Stomach (tissue), 9 donors: ENCODE measurements around the gene PRODH2. TPM values are rescaled to one million over a fixed set of nuclear protein-coding genes. Genes with fewer than 3 reads are reported as not detected.

Source experiments
- DNase-seq, 2 donors: peaks; one replicate each; pipeline versions ENCODE4 v3.0.0 to v3.0.0-alpha.2; 2013 to 2019
- H3K27ac ChIP-seq, 5 donors: fragments of 200-600 bp in 4 of 5; sonication (generic) in 4 of 5; one replicate each; pipeline ENCODE4 v1.5.1; 2013 to 2019; ENCODE audit warnings: mild to moderate bottlenecking in 1 of 5, moderate library complexity in 1 of 5
- H3K27me3 ChIP-seq, 3 donors: fragments of 200-600 bp; sonication (generic); one replicate each; pipeline ENCODE4 v1.5.1; 2017 to 2019; ENCODE audit warnings: mixed run types in 1 of 3
- H3K36me3 ChIP-seq, 4 donors: fragments of 200-600 bp; sonication (generic); 1 replicate in 3 of 4; 2 replicates in 1 of 4; pipeline ENCODE4 v1.5.1; 2016 to 2019
- H3K4me1 ChIP-seq, 4 donors: fragments of 200-600 bp; sonication (generic); one replicate each; pipeline ENCODE4 v1.5.1; 2016 to 2019
- H3K4me3 ChIP-seq, 4 donors: fragments of 200-600 bp; sonication (generic) in 3 of 4; one replicate each; pipeline ENCODE4 v1.5.1; 2016 to 2019; ENCODE audit warnings: mild to moderate bottlenecking in 1 of 4
- H3K9me3 ChIP-seq, 4 donors: fragments of 200-600 bp; sonication (generic); one replicate each; pipeline ENCODE4 v1.5.1; 2016 to 2019
- EP300 ChIP-seq: sonication (generic); formaldehyde crosslinking; IDR thresholded peaks from one replicate; pipeline ENCODE4 v1.6.1; 2017; ENCODE audit warnings: antibody characterized with exemption
- POLR2A ChIP-seq, 4 donors: fragments of 450-650 bp; IDR thresholded peaks; one replicate each; pipeline ENCODE4 v1.6.1; 2016; ENCODE audit warnings: antibody characterized with exemption in 4 of 4, control low read depth in 2 of 4, mild to moderate bottlenecking in 1 of 4, moderate library complexity in 1 of 4
- POLR2AphosphoS5 ChIP-seq, 3 donors: sonication (generic); formaldehyde crosslinking; IDR thresholded peaks; one replicate each; pipeline ENCODE4 v1.6.1; 2016; ENCODE audit warnings: antibody characterized with exemption in 3 of 3
- WGBS, 5 donors: extraction: QIAGEN DNeasy Blood & Tissue Kit in 3 of 5; methylation state at CpG; one replicate each; pipeline versions ENCODE4 v1.1.5 to v1.1.7; 2013 to 2018; 5-methylcytosine and 5-hydroxymethylcytosine counted together
- intact Hi-C: fragments of 100-400 bp; cut with DNase I; formaldehyde crosslinking; loops from one replicate; pipeline ENCODE4 v1.15.1; 2023; ENCODE audit warnings: low total_unique reads
- polyA plus RNA-seq, 3 donors: library from polyadenylated mRNA; stranded (reverse); fragments of 200-250 nt; gene quantifications; one replicate each; pipeline ENCODE4 v1.2.3, GENCODE V29; 2013
- total RNA-seq, 5 donors: library from RNA; depleted of rRNA; stranded (reverse); fragments of >200 nt; gene quantifications; one replicate each; pipeline versions ENCODE4 v1.1.0 to v1.2.3, GENCODE V29; 2014 to 2016
- TF ChIP-seq, protein P1 (sequence below), 7 experiments: fragments of 450-650 bp in 4 of 7; fragments of 200-600 bp in 3 of 7; sonication (generic) in 3 of 7; IDR thresholded peaks; one replicate each; pipeline ENCODE4 v1.5.1; 2016 to 2019; ENCODE audit warnings: antibody characterized with exemption in 7 of 7, control low read depth in 2 of 7, mild to moderate bottlenecking in 1 of 7
- donor health status: healthy with polysubstance abuse.
- donor health status: Bipolar disorder and iron deficiency.
- donor health status: healthy.

The PRODH2 gene
- total and polyA plus RNA-seq, 8 donors, result 0.23 TPM; not detected in 7

DNA sequence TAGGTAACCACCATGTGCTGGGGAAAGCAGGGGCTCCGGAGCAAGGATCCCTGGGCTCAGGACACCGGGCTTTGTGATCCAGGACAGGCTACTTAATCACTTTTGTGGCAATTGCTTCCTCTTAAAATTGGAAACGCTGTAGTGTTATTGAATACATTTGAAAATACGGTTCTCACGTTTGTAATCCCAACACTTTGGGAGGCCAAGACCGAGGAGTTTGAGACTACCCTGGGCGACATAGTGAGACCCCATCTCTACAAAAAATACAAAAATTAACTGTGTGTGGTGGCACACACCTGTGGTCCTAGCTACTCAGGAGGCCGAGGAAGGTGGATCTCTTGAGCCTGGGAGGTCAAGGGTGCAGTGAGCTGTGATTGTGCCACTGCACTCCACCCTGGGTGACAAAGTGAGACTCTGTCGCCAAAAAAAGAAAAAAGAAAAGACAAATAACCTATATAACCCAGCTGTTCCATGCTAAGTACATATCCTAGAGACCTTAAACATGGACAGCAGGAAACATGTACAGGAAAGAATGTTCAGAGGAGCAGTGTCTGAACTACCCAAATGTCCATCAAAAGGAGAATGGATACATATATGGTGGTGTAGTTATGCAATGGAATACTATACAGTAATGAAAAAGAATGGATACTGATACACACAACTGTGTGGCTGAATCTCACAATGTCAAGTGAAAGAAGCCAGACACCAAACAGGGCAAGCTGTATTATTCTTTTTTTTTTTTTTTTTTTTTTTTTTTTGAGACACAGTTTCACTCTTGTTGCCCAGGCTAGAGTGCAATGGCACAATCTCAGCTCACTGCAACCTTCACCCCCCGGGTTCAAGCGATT lies 622 bp upstream of the PRODH2 start:
- Histone ChIP-seq H3K36me3 (no peaks in the 10 kb centered on the region), H3K27ac (no peak overlapping the region), H3K4me1 (no peaks in the 10 kb centered on the region), H3K4me3 (no peak overlapping the region), H3K9me3 (no peaks in the 10 kb centered on the region), H3K27me3 (peaks cover 0 to 76% (median 0%) of the 10 kb centered on the region in 3 donors)
- 80 to 85% (median 81%) methylated on average over 11 of the region's 11 CpGs for WGBS, 5 donors
- no peak for DNase-seq
- intact Hi-C loops, result no loop called here
- TF ChIP-seq EP300 (no peak), POLR2A (IDR thresholded peaks at IDR 0.05) (no peak), POLR2AphosphoS5 (IDR thresholded peaks at IDR 0.05) (no peak)
- TF ChIP-seq, protein P1, sequence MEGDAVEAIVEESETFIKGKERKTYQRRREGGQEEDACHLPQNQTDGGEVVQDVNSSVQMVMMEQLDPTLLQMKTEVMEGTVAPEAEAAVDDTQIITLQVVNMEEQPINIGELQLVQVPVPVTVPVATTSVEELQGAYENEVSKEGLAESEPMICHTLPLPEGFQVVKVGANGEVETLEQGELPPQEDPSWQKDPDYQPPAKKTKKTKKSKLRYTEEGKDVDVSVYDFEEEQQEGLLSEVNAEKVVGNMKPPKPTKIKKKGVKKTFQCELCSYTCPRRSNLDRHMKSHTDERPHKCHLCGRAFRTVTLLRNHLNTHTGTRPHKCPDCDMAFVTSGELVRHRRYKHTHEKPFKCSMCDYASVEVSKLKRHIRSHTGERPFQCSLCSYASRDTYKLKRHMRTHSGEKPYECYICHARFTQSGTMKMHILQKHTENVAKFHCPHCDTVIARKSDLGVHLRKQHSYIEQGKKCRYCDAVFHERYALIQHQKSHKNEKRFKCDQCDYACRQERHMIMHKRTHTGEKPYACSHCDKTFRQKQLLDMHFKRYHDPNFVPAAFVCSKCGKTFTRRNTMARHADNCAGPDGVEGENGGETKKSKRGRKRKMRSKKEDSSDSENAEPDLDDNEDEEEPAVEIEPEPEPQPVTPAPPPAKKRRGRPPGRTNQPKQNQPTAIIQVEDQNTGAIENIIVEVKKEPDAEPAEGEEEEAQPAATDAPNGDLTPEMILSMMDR (IDR thresholded peaks at IDR 0.05), result no peak

DNA sequence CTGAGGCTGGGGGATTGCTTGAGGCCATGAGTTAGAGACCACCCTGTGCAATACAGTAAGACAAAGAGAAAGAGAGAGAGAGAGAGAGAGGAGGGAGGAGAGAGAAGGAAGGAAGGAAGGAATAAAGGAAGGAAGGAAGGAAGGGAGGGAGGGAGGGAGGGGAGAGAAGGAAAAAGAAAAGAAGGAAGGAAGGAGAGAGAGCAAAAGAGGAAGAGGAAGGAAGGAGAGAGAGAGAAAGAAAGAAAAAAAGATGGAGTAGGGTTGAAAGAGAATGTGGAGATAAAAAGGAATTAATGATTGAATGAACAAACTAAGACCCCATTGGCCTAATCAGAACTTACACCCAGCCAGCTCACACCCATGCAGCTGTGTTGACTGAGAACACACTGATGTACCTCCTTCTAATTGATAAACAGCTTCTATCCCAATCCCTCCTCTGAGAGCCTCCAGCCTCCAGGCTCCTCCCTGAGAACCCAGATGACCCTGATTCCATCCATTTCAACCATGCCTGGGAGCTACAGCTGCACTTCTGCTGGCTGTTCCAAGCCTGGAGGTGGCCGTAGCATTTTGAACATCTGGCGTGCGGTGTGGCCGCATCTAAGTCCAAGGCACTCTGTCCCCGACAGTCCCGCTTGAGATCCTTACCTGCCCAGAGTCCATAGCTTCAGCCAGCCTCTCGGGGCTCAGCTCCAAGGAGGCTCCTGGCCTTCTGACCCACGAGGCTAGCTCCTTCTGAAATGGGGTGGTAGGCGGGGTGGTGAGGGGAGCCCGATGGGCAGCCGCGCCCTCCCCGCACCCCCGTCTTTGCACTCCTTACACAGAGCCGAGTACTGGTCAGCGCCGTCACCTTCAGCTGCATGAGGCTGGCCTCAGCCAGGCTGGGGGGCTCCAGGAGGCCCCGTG lies 1.1 kb downstream of the PRODH2 start:
- no peaks in the 10 kb centered on the region for H3K4me1 ChIP-seq
- no peak overlapping the region for H3K27ac ChIP-seq
- no peak for DNase-seq
- TF ChIP-seq EP300, result no peak
- TF ChIP-seq POLR2AphosphoS5 (IDR thresholded peaks at IDR 0.05), result no peak
- no peak for TF ChIP-seq POLR2A (IDR thresholded peaks at IDR 0.05)
- intact Hi-C loops, result no loop called here
- no peaks in the 10 kb centered on the region for H3K36me3 ChIP-seq
- peaks cover 0 to 68% (median 0%) of the 10 kb centered on the region in 3 donors for H3K27me3 ChIP-seq
- no peaks in the 10 kb centered on the region for H3K9me3 ChIP-seq
- WGBS, 5 donors, result 59 to 75% (median 66%) methylated on average over 13 to 18 of the region's 18 CpGs
- no peak overlapping the region for H3K4me3 ChIP-seq

DNA sequence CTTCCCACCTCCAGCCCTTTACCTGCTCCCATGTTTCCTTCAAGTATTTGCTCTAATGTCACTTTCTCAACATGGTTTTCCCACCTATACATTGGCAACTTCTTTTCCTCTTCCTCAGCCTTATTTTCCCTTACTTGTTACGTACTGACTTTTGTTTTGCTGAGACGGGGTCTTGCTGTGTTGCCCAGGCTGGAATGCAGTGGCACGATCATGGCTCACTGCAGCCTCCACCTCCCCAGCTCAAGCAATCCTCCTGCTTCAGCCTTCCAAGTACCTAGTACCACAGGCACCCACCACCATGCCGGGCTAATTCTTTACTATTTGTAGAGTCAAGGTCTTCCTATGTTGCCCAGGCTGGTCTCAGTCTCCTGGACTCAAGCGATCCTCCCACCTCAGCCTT lies 5.0 kb downstream of the PRODH2 start:
- DNase-seq, result no peak
- Histone ChIP-seq H3K27ac (no peak overlapping the region), H3K36me3 (no peaks in the 10 kb centered on the region), H3K4me3 (no peak overlapping the region), H3K9me3 (no peaks in the 10 kb centered on the region), H3K27me3 (peaks cover 0 to 59% (median 0%) of the 10 kb centered on the region in 3 donors), H3K4me1 (no peaks in the 10 kb centered on the region)
- no peak for TF ChIP-seq POLR2AphosphoS5 (IDR thresholded peaks at IDR 0.05)
- WGBS, 5 donors, result 89 to 95% (median 89%) methylated on average over 5 of the region's 5 CpGs
- intact Hi-C loops, result no loop called here

DNA sequence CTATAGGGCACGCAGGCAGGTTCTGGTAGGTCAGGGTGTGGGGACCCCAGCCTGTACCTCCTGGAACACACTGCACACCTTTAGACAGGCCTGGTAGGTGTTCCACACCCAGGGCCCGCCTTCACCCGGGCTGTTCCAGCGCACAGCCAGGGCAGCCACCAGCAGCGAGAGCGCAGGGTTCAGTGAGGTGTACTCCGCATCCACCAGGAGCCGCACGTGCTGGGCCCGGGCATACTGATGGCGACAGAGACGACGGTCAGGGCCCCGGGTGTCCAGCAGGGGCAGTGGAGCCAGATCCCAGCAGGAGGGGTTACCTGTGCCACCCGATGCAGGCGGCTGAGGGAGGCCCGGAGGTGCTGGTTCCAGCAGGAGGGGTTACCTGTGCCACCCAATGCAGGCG lies 6.0 kb downstream of the PRODH2 start:
- H3K4me3 ChIP-seq, result no peak overlapping the region
- H3K9me3 ChIP-seq, result no peaks in the 10 kb centered on the region
- intact Hi-C loops, result no loop called here
- no peak overlapping the region for H3K27ac ChIP-seq
- WGBS, 5 donors, result 80 to 87% (median 83%) methylated on average over 13 to 18 of the region's 18 CpGs
- DNase-seq, result no peak
- H3K36me3 ChIP-seq, result no peaks in the 10 kb centered on the region
- no peaks in the 10 kb centered on the region for H3K4me1 ChIP-seq
- peaks cover 0 to 50% (median 0%) of the 10 kb centered on the region in 3 donors for H3K27me3 ChIP-seq
- TF ChIP-seq POLR2A (IDR thresholded peaks at IDR 0.05) (no peak), POLR2AphosphoS5 (IDR thresholded peaks at IDR 0.05) (no peak), EP300 (no peak)
- TF ChIP-seq, protein P1 (IDR thresholded peaks at IDR 0.05), result no peak

DNA sequence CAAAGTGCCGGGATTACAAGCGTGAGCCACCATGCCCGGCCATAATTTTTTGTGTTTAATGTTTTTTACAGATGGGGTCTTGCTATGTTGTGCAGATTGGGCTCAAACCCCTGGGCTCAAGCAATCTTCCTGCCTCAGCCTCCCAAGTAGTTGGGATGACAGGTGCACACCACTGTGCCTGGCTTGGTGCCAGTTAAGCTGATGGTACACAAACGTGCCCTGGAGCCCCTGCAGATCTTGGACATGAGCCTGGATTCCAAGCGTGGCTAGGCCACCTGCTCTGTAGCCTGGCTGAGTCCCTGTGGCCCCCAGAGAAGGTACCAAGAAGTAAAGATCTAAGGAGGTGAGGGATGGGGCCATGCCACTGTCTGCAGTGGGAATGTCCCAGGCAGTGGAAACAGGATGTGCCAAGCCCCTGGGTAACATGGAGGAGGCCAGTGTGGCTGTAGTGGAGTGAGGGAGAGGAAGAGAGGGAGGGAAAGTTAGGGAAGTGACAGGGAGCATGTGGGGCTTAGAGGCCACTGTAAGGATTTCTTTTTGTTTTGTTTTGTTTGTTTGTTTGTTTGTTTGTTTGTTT lies 7.0 kb downstream of the PRODH2 start:
- Histone ChIP-seq H3K27me3 (peaks cover 0 to 44% (median 0%) of the 10 kb centered on the region in 3 donors), H3K4me1 (no peaks in the 10 kb centered on the region), H3K9me3 (no peaks in the 10 kb centered on the region), H3K36me3 (no peaks in the 10 kb centered on the region), H3K27ac (no peak overlapping the region), H3K4me3 (no peak overlapping the region)
- no peak for TF ChIP-seq EP300
- TF ChIP-seq POLR2AphosphoS5 (IDR thresholded peaks at IDR 0.05), result no peak
- TF ChIP-seq, protein P1 (IDR thresholded peaks at IDR 0.05), result no peak
- no peak for TF ChIP-seq POLR2A (IDR thresholded peaks at IDR 0.05)
- no peak for DNase-seq
- 59 to 77% (median 63%) methylated on average over 3 to 5 of the region's 5 CpGs for WGBS, 5 donors
- intact Hi-C loops, result no loop called here
